Natural killer cell (primary cell): ENCODE data around the gene SH3GL3. TPM values are rescaled to one million over a fixed set of nuclear protein-coding genes. Genes with fewer than 3 reads are reported as not detected.

Experiments
- ATAC-seq, 3 donors: fragments of 150-1000 bp in 2 of 3; fragments of 200-7000 bp in 1 of 3; cut with Tn5 transposase; 1 replicate in 1 of 3; 2 replicates in 2 of 3; pipeline ENCODE4 v1.10.0; 2021; ENCODE audit warnings: mild to moderate bottlenecking in 2 of 3, moderate library complexity in 2 of 3
- DNase-seq, 2 donors: peaks; one replicate each; pipeline versions ENCODE4 v3.0.0 to v3.0.0-alpha.2; 2013 to 2021; ENCODE audit warnings: mixed read lengths in 1 of 2
- H3K27ac ChIP-seq: one replicate; pipeline ENCODE4 v1.5.1; 2013; ENCODE audit warnings: mild to moderate bottlenecking, low read length
- H3K27me3 ChIP-seq: one replicate; pipeline ENCODE4 v1.6.1; 2013; ENCODE audit warnings: low read length; ENCODE audit not compliant: control insufficient read depth, insufficient read depth
- H3K36me3 ChIP-seq: one replicate; pipeline ENCODE4 v1.6.1; 2013; ENCODE audit warnings: low read length; ENCODE audit not compliant: control insufficient read depth, insufficient read depth
- H3K4me1 ChIP-seq: one replicate; pipeline ENCODE4 v1.6.1; 2013; ENCODE audit warnings: low read length; ENCODE audit not compliant: control insufficient read depth, insufficient read depth
- H3K4me3 ChIP-seq: one replicate; pipeline ENCODE4 v1.5.1; 2013; ENCODE audit warnings: low read length
- H3K9me3 ChIP-seq: one replicate; pipeline ENCODE4 v1.6.1; 2013; ENCODE audit warnings: low read length; ENCODE audit not compliant: control insufficient read depth, insufficient read depth
- H3K27ac Mint-ChIP-seq, 2 donors: one replicate each; pipeline ENCODE4 v1.8.0; 2022; ENCODE audit warnings: mild to moderate bottlenecking in 2 of 2, mixed read lengths in 2 of 2, moderate library complexity in 1 of 2
- H3K27me3 Mint-ChIP-seq, 2 donors: one replicate each; pipeline ENCODE4 v1.8.0; 2022; ENCODE audit warnings: low read depth in 2 of 2, mixed read lengths in 2 of 2
- H3K36me3 Mint-ChIP-seq: one replicate; pipeline ENCODE4 v1.8.0; 2022; ENCODE audit warnings: mixed read lengths
- H3K4me1 Mint-ChIP-seq, 2 donors: one replicate each; pipeline ENCODE4 v1.8.0; 2022; ENCODE audit warnings: mixed read lengths in 2 of 2
- H3K4me3 Mint-ChIP-seq: one replicate; pipeline ENCODE4 v1.8.0; 2022; ENCODE audit warnings: mild to moderate bottlenecking, moderate library complexity, mixed read lengths
- H3K9me3 Mint-ChIP-seq, 2 donors: one replicate each; pipeline ENCODE4 v1.8.0; 2022; ENCODE audit warnings: mixed read lengths in 2 of 2
- CTCF ChIP-seq: fragments of 200-600 bp; IDR thresholded peaks from one replicate; pipeline ENCODE4 v1.8.0; 2022; ENCODE audit warnings: antibody characterized with exemption
- WGBS: methylation state at CpG from one replicate; pipeline ENCODE4 v1.1.7; 2013; ENCODE audit warnings: missing lambda C conversion rate; ENCODE audit not compliant: insufficient coverage; 5-methylcytosine and 5-hydroxymethylcytosine counted together
- intact Hi-C: fragments of 100-400 bp; cut with micrococcal nuclease; formaldehyde crosslinking; loops from one replicate; pipeline ENCODE4 v1.14.2; 2022
- total RNA-seq, 4 donors: library from RNA; stranded (reverse); fragments of 120-200 nt in 1 of 4; gene quantifications; one replicate each; pipeline versions ENCODE4 v1.2.3 to v1.2.4, GENCODE V29; 2013 to 2022

SH3GL3 gene
- total RNA-seq, 3 donors from 2014 or later (not counting 1 experiment from before 2014, with no cell fraction given), result not detected

GRCh38 chr15:83503595-83504364 is 56.6 kb downstream of the SH3GL3 start:
- TF ChIP-seq CTCF, result no peak
- ATAC-seq, result no peak
- WGBS, result 67% methylated on average over 1 of the region's 4 CpGs
- Histone ChIP-seq H3K9me3 (no peaks in the 10 kb centered on the region), H3K4me1 (no peaks in the 10 kb centered on the region), H3K36me3 (no peaks in the 10 kb centered on the region), H3K27me3 (no peaks in the 10 kb centered on the region), H3K4me3 (no peak overlapping the region), H3K27ac (no peak overlapping the region)
- peaks cover 0 to 3% of the 10 kb centered on the region in 2 donors for H3K27me3 Mint-ChIP-seq
- no peak overlapping the region for H3K4me3 Mint-ChIP-seq
- H3K36me3 Mint-ChIP-seq, result no peaks in the 10 kb centered on the region
- H3K9me3 Mint-ChIP-seq, result peaks cover under 1 to 2% of the 10 kb centered on the region in 2 donors
- H3K27ac Mint-ChIP-seq, result no peak overlapping the region
- no peak for DNase-seq
- no peaks in the 10 kb centered on the region for H3K4me1 Mint-ChIP-seq
- intact Hi-C loops, result no loop called here

GRCh38 chr15:83504365-83504764 is 57.2 kb downstream of the SH3GL3 start:
- no peak for ATAC-seq
- intact Hi-C loops, result no loop called here

GRCh38 chr15:83510001-83510400 is 62.9 kb downstream of the SH3GL3 start:
- peaks cover 4 to 10% of the 10 kb centered on the region in 2 donors for H3K27me3 Mint-ChIP-seq
- no peak overlapping the region for H3K4me3 Mint-ChIP-seq
- no peaks in the 10 kb centered on the region for H3K4me1 ChIP-seq
- no peaks in the 10 kb centered on the region for H3K4me1 Mint-ChIP-seq
- no peak overlapping the region for H3K4me3 ChIP-seq
- H3K27ac ChIP-seq, result no peak overlapping the region
- DNase-seq (no peak), ATAC-seq (no peak)
- no peak overlapping the region for H3K27ac Mint-ChIP-seq
- 68% methylated on average over 4 of the region's 4 CpGs for WGBS
- H3K36me3 Mint-ChIP-seq, result no peaks in the 10 kb centered on the region
- H3K9me3 Mint-ChIP-seq, result no peaks in the 10 kb centered on the region
- no peak for TF ChIP-seq CTCF
- intact Hi-C loops, result no loop called here
- H3K9me3 ChIP-seq, result no peaks in the 10 kb centered on the region
- no peaks in the 10 kb centered on the region for H3K36me3 ChIP-seq
- no peaks in the 10 kb centered on the region for H3K27me3 ChIP-seq

More at GRCh38 chr15:83504365-83504764, 57.2 kb downstream of the SH3GL3 start:
- Histone ChIP-seq H3K36me3 (no peaks in the 10 kb centered on the region), H3K9me3 (no peaks in the 10 kb centered on the region), H3K27ac (no peak overlapping the region), H3K4me1 (no peaks in the 10 kb centered on the region), H3K27me3 (no peaks in the 10 kb centered on the region), H3K4me3 (no peak overlapping the region)
- Mint-ChIP-seq H3K27me3 (peaks cover 0 to 8% of the 10 kb centered on the region in 2 donors), H3K4me3 (no peak overlapping the region), H3K4me1 (no peaks in the 10 kb centered on the region), H3K36me3 (no peaks in the 10 kb centered on the region), H3K27ac (no peak overlapping the region), H3K9me3 (no peaks in the 10 kb centered on the region)
- 93% methylated on average over 4 of the region's 4 CpGs for WGBS
- no peak for DNase-seq
- TF ChIP-seq CTCF, result no peak

- Mint-ChIP-seq H3K27me3 (peaks cover 4 to 10% of the 10 kb centered on the region in 2 donors), H3K4me1 (no peaks in the 10 kb centered on the region), H3K27ac (no peak overlapping the region), H3K4me3 (no peak overlapping the region), H3K36me3 (no peaks in the 10 kb centered on the region), H3K9me3 (no peaks in the 10 kb centered on the region)
- no peak for TF ChIP-seq CTCF
- ATAC-seq (no peak), DNase-seq (no peak)
- intact Hi-C loops, result no loop called here
- Histone ChIP-seq H3K36me3 (no peaks in the 10 kb centered on the region), H3K27me3 (no peaks in the 10 kb centered on the region), H3K27ac (no peak overlapping the region), H3K9me3 (no peaks in the 10 kb centered on the region), H3K4me3 (no peak overlapping the region), H3K4me1 (no peaks in the 10 kb centered on the region)
- WGBS, result 87% methylated on average over 8 of the region's 8 CpGs
Observed at GRCh38 chr15:83512459-83512858, 65.3 kb downstream of the SH3GL3 start.
